Sigmoid colon (tissue), 4 donors: ENCODE results near the gene PNISR.

Experiments
- EP300 ChIP-seq, 4 donors: sonication (generic); formaldehyde crosslinking; IDR thresholded peaks; one replicate each; pipeline ENCODE4 v1.6.1; 2017; ENCODE audit warnings: antibody characterized with exemption in 4 of 4
- POLR2A ChIP-seq, 2 donors: fragments of 450-650 bp; IDR thresholded peaks; one replicate each; pipeline ENCODE4 v1.6.1; 2016; ENCODE audit warnings: antibody characterized with exemption in 2 of 2, mild to moderate bottlenecking in 2 of 2, moderate library complexity in 2 of 2
- POLR2AphosphoS5 ChIP-seq, 4 donors: sonication (generic); formaldehyde crosslinking; IDR thresholded peaks; one replicate each; pipeline ENCODE4 v1.6.1; 2017; ENCODE audit warnings: antibody characterized with exemption in 4 of 4
- TF ChIP-seq, protein P1 (sequence below), 4 experiments: fragments of 450-650 bp in 3 of 4; fragments of 200-600 bp in 1 of 4; IDR thresholded peaks; one replicate each; pipeline ENCODE4 v1.5.1; 2016 to 2019; ENCODE audit warnings: antibody characterized with exemption in 4 of 4, mild to moderate bottlenecking in 3 of 4, moderate library complexity in 2 of 4

DNA sequence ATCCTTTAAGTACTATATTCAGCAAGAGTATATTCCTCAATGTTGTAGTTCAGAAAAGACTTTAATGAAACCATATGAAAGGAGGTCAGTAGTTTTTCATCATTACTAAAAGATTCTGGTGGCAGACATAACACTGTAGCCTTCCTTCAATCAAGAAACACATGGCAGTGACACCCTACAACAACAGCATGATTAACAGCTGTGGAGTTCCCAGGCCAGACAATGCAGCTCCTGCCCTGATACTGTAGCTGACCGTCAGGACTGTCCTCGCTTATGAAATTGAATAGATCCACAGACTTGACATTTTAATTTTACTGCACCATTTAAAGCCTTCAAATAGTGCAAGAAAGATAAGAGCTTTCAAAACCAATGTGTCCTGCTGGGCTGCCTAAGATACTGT, 46.5 kb upstream of the PNISR start:
- TF ChIP-seq, protein P1, sequence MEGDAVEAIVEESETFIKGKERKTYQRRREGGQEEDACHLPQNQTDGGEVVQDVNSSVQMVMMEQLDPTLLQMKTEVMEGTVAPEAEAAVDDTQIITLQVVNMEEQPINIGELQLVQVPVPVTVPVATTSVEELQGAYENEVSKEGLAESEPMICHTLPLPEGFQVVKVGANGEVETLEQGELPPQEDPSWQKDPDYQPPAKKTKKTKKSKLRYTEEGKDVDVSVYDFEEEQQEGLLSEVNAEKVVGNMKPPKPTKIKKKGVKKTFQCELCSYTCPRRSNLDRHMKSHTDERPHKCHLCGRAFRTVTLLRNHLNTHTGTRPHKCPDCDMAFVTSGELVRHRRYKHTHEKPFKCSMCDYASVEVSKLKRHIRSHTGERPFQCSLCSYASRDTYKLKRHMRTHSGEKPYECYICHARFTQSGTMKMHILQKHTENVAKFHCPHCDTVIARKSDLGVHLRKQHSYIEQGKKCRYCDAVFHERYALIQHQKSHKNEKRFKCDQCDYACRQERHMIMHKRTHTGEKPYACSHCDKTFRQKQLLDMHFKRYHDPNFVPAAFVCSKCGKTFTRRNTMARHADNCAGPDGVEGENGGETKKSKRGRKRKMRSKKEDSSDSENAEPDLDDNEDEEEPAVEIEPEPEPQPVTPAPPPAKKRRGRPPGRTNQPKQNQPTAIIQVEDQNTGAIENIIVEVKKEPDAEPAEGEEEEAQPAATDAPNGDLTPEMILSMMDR (IDR thresholded peaks at IDR 0.05) = no peak
- no peak for TF ChIP-seq EP300 (IDR thresholded peaks at IDR 0.05)
- TF ChIP-seq POLR2A (IDR thresholded peaks at IDR 0.05) = no peak
- no peak for TF ChIP-seq POLR2AphosphoS5 (IDR thresholded peaks at IDR 0.05)
